ENCODE data around the gene COL24A1. TPM values are rescaled to one million over a fixed set of nuclear protein-coding genes. Genes with fewer than 3 reads are reported as not detected.

Gene COL24A1
- total RNA-seq, 2 experiments from 2014 or later: not detected

DNA sequence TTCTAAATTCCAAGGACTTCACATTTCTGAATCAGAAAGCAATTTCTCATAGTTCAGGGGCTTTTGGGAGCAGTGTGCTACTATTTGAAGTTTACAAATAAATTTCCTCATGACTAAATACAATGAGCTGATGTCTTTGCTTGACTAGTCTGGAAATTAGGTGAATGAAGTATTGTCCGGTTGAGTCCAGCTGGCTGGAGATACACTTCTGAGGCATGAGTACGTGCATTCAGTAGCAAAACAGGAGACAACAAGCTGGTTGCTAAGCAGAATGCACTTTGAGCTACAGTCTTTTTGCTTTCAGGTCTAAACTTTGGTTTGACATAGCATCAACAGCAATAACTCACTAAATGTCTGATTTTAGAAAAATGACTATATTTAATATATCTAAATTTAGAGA, 475.5 kb downstream of the COL24A1 start:
- DNase-seq: no peak
- H3K27ac Mint-ChIP-seq: no peak overlapping the region
- H3K9me3 Mint-ChIP-seq: no peaks in the 10 kb centered on the region
- H3K4me1 Mint-ChIP-seq: peaks cover 7% of the 10 kb centered on the region
- ChIA-PET CTCF (no interaction called here), POLR2A (no interaction called here)
- no peak overlapping the region for H3K4me3 Mint-ChIP-seq
- H3K36me3 Mint-ChIP-seq (ENCODE audit: low read depth): peaks cover 18% of the 10 kb centered on the region
- H3K27me3 Mint-ChIP-seq: no peaks in the 10 kb centered on the region

Other genes with a start within 250 kb of the COL24A1 start
- gene ODF2L, start 239.6 kb upstream of the COL24A1 start, total RNA-seq: 10 to 100 TPM; 46.3 to 49.2 TPM